Body of pancreas (tissue), 4 donors: ENCODE data around the gene PCK2. TPM values are rescaled to one million over a fixed set of nuclear protein-coding genes. Genes with fewer than 3 reads are reported as not detected.

Experiments used
- ATAC-seq: fragments of 150-250 bp; one replicate; pipeline ENCODE4 v1.9.1; 2016
- DNase-seq, 4 donors: peaks; one replicate each; pipeline ENCODE4 v3.0.0-alpha.2; 2019
- H3K27ac ChIP-seq, 4 donors: fragments of 200-600 bp; sonication (generic); 1 replicate in 3 of 4; 2 replicates in 1 of 4; pipeline versions ENCODE4 v1.5.1 to v1.6.1; 2016 to 2019; ENCODE audit warnings: mild to moderate bottlenecking in 1 of 4, mixed read lengths in 1 of 4, moderate library complexity in 1 of 4
- H3K27me3 ChIP-seq, 2 donors: fragments of 200-600 bp; sonication (generic); one replicate each; pipeline ENCODE4 v1.6.0; 2016; ENCODE audit warnings: mild to moderate bottlenecking in 1 of 2
- H3K36me3 ChIP-seq, 2 donors: fragments of 200-600 bp; sonication (generic); replicated peaks in 1 of 2; 2 replicates each; pipeline ENCODE4 v1.5.1; 2016; ENCODE audit warnings: low read depth in 2 of 2; ENCODE audit not compliant: insufficient read depth in 1 of 2
- H3K4me1 ChIP-seq: fragments of 200-600 bp; sonication (generic); one replicate; pipeline ENCODE4 v1.6.0; 2016
- H3K4me3 ChIP-seq, 2 donors: fragments of 200-600 bp; sonication (generic); 1 replicate in 1 of 2; 2 replicates in 1 of 2; pipeline ENCODE4 v1.5.1; 2016 to 2019
- H3K9me3 ChIP-seq, 3 donors: fragments of 200-600 bp; sonication (generic); 1 replicate in 2 of 3; 2 replicates in 1 of 3; pipeline ENCODE4 v1.5.1; 2016
- CTCF ChIP-seq, 7 experiments: fragments of 450-650 bp in 4 of 7; fragments of 200-600 bp in 3 of 7; sonication (generic) in 3 of 7; IDR thresholded peaks; one replicate each; pipeline ENCODE4 v1.5.1; 2016 to 2019; ENCODE audit warnings: antibody characterized with exemption in 7 of 7
- POLR2A ChIP-seq, 3 donors: fragments of 450-650 bp; IDR thresholded peaks; one replicate each; pipeline ENCODE4 v1.6.1; 2016; ENCODE audit warnings: antibody characterized with exemption in 3 of 3, mild to moderate bottlenecking in 2 of 3
- WGBS, 2 donors: methylation state at CpG; one replicate each; pipeline ENCODE4 v1.1.5; 2017; 5-methylcytosine and 5-hydroxymethylcytosine counted together
- intact Hi-C: fragments of 100-400 bp; cut with DNase I; formaldehyde crosslinking; loops from one replicate; pipeline ENCODE4 v1.15.1; 2023
- total RNA-seq, 2 donors: library from RNA; depleted of rRNA; stranded (reverse); fragments of >200 nt; gene quantifications; one replicate each; pipeline ENCODE4 v1.1.0, GENCODE V29; 2016

PCK2 gene
- total RNA-seq, 2 donors from 2014 or later, result 20.4 to 29.8 TPM

GRCh38 chr14:24130717-24131548 lies 36.8 kb downstream of the PCK2 start:
- DNase-seq, result peak; percentile 78 to 93 (median 90)
- intact Hi-C loops, result no loop called here
- Histone ChIP-seq H3K27me3 (no peaks in the 10 kb centered on the region), H3K36me3 (no peaks in the 10 kb centered on the region), H3K9me3 (no peaks in the 10 kb centered on the region), H3K4me1 (peaks cover 37% of the 10 kb centered on the region), H3K27ac (peak overlapping the region; percentile 85 to 96 (median 92)), H3K4me3 (no peak overlapping the region)
- WGBS, 2 donors, result 6 to 25% methylated on average over 5 to 7 of the region's 7 CpGs
- ATAC-seq, result peak; percentile 57
- TF ChIP-seq CTCF (IDR thresholded peaks at IDR 0.05) (no peak), POLR2A (IDR thresholded peaks at IDR 0.05) (peak in 2 of 3 donors; percentile 40 to 59)

- H3K4me1 ChIP-seq, result peaks cover 39% of the 10 kb centered on the region
- H3K4me3 ChIP-seq, result no peak overlapping the region
- WGBS, 2 donors, result 45 to 53% methylated on average over 8 to 12 of the region's 15 CpGs
- no peak for TF ChIP-seq POLR2A (IDR thresholded peaks at IDR 0.05)
- TF ChIP-seq CTCF (IDR thresholded peaks at IDR 0.05), result no peak
- no peaks in the 10 kb centered on the region for H3K9me3 ChIP-seq
- H3K27ac ChIP-seq, result peak overlapping the region; percentile 85 to 96 (median 92)
- no peaks in the 10 kb centered on the region for H3K36me3 ChIP-seq
- intact Hi-C loops, result no loop called here
- no peak for DNase-seq
- H3K27me3 ChIP-seq, result no peaks in the 10 kb centered on the region
- no peak for ATAC-seq
Observed at GRCh38 chr14:24131549-24131966, 37.4 kb downstream of the PCK2 start.

- ATAC-seq (peak; percentile 18), DNase-seq (peak; percentile 76 to 90 (median 85))
- peaks cover 46% of the 10 kb centered on the region for H3K4me1 ChIP-seq
- no peaks in the 10 kb centered on the region for H3K27me3 ChIP-seq
- intact Hi-C loops, result no loop called here
- no peaks in the 10 kb centered on the region for H3K9me3 ChIP-seq
- no peak for TF ChIP-seq CTCF (IDR thresholded peaks at IDR 0.05)
- TF ChIP-seq POLR2A (IDR thresholded peaks at IDR 0.05), result peak; percentile 53 to 61 (median 58)
- H3K36me3 ChIP-seq, result no peaks in the 10 kb centered on the region
- 27 to 49% methylated on average over 13 to 24 of the region's 24 CpGs for WGBS, 2 donors
- no peak overlapping the region for H3K4me3 ChIP-seq
- H3K27ac ChIP-seq, result peak overlapping the region; percentile 85 to 96 (median 92)
Observed at GRCh38 chr14:24132061-24132685, 38.1 kb downstream of the PCK2 start.

GRCh38 chr14:24132976-24133375 lies 38.9 kb downstream of the PCK2 start:
- intact Hi-C loops, result no loop called here
- TF ChIP-seq CTCF (IDR thresholded peaks at IDR 0.05) (no peak), POLR2A (IDR thresholded peaks at IDR 0.05) (no peak)
- peaks cover 0 to 3% of the 10 kb centered on the region in 2 donors for H3K36me3 ChIP-seq
- ATAC-seq (no peak), DNase-seq (no peak)
- H3K4me3 ChIP-seq, result no peak overlapping the region
- H3K27ac ChIP-seq, result peak overlapping the region in 3 of 4 donors; percentile 85 to 96 (median 93)
- 96 to 100% methylated on average over 2 of the region's 2 CpGs for WGBS, 2 donors
- H3K27me3 ChIP-seq, result no peaks in the 10 kb centered on the region
- peaks cover 52% of the 10 kb centered on the region for H3K4me1 ChIP-seq
- H3K9me3 ChIP-seq, result no peaks in the 10 kb centered on the region
